Measurements from ENCODE around the gene FHOD3.

GRCh38 chr18:36303211-36303844 is 5.8 kb downstream of the FHOD3 start:
- TF ChIP-seq POLR2A (IDR thresholded peaks at IDR 0.05; ENCODE audit: low read depth, low read length) (no peak), TAF1 (IDR thresholded peaks at IDR 0.05; ENCODE audit: borderline replicate concordance, low read depth, low read length) (no peak)

Data from GM12892 (cell line).